ENCODE measurements around the gene MTHFD1L.

GRCh38 chr6:150964765-150965164 is 99.3 kb downstream of the MTHFD1L start:
- no peak for TF ChIP-seq ZNF274 (IDR thresholded peaks at IDR 0.05; ENCODE audit: low read depth, low read length)
- TF ChIP-seq SUZ12 (IDR thresholded peaks at IDR 0.05; ENCODE audit: extremely low read depth, insufficient read depth, insufficient read length): no peak

Data from NT2/D1 (cell line).